GM12891 (cell line): ENCODE measurements around the gene ENOX1.

Experiments used
- PAX5 ChIP-seq: IDR thresholded peaks from 2 replicates; pipeline ENCODE4 v1.6.1; 2011; ENCODE audit warnings: low read length, moderate library complexity, mild to moderate bottlenecking; ENCODE audit not compliant: insufficient read depth, severe bottlenecking
- POLR2A ChIP-seq: IDR thresholded peaks from 2 replicates; pipeline ENCODE4 v1.6.1; 2011; ENCODE audit warnings: low read depth, low read length, control low read depth
- POLR2AphosphoS5 ChIP-seq: IDR thresholded peaks from 2 replicates; pipeline ENCODE4 v1.6.1; 2011; ENCODE audit warnings: low read depth, low read length, control low read depth
- POU2F2 ChIP-seq: IDR thresholded peaks from 2 replicates; pipeline ENCODE4 v1.6.1; 2011; ENCODE audit warnings: low read depth, mild to moderate bottlenecking, control low read depth, low read length, moderate library complexity
- SPI1 ChIP-seq: IDR thresholded peaks from 2 replicates; pipeline ENCODE4 v1.6.1; 2011; ENCODE audit warnings: low read depth, low read length, control low read depth
- TAF1 ChIP-seq: IDR thresholded peaks from 2 replicates; pipeline ENCODE4 v1.6.1; 2011; ENCODE audit warnings: low read depth, low read length, control low read depth

DNA sequence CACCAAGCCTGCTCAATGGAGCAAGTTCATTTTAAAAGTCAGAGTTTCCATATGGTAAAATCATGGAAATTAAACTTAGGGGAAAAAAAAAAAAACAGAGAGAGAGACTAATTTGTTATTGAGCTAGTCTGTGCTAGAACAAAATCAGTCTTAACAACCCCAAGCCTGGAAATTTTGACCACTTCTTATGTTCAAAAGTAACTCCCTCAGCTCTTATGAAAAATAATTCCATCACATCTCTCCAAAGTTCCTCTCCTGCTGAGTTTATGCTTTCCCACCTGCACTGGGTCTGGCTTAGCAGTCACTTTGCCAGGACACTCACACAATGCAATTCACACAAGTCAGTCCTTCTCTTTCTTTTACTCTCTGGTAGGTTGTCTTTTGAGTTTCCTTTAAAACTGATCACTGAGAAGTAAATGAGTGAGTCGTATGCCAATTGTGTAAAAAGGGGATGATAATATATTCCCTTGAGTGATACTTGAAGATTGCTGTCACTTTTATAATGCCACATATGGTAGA is 92.6 kb downstream of the ENOX1 start:
- TF ChIP-seq POLR2A (no peak), POLR2AphosphoS5 (no peak), SPI1 (no peak), TAF1 (no peak), POU2F2 (no peak), PAX5 (no peak)
